SK-N-SH (cell line): ENCODE data around the gene TYR. TPM values are rescaled to one million over a fixed set of nuclear protein-coding genes. Genes with fewer than 3 reads are reported as not detected.
"Not testable (repeated sequence)": the region's sequence is repeated elsewhere in the genome, so short reads cannot be mapped to it uniquely, and the experiment has no call there.

ENCODE experiments used
- CTCF ChIA-PET: fragments of 300-600, 350-600 bp; formaldehyde crosslinking; extraction: SDS; loops from one replicate; lab custom pipeline; 2021; lab: Yijun Ruan, JAX
- POLR2A ChIA-PET: fragments of 350-600 bp; sonication (Branson Sonifier 250); formaldehyde crosslinking; extraction: SDS; loops from one replicate; lab custom pipeline; 2020; ENCODE audit warnings: antibody characterized with exemption, inconsistent platforms; lab: Yijun Ruan, JAX
- DNase-seq: peaks from one replicate; pipeline ENCODE4 v3.0.0; 2012
- H2AFZ ChIP-seq: fragments of 200-600 bp; sonication (generic); 2 replicates; pipeline ENCODE4 v1.8.1; 2016; ENCODE audit warnings: antibody characterized with exemption, mild to moderate bottlenecking, low read depth
- H3F3A ChIP-seq: fragments of 200-600 bp; sonication (generic); replicated peaks from 2 replicates; pipeline ENCODE3; 2016; ENCODE audit warnings: antibody characterized with exemption, mild to moderate bottlenecking; ENCODE audit not compliant: insufficient read depth
- H3K27ac ChIP-seq, 2 experiments: fragments of 200-500 bp in 1 of 2; fragments of 200-600 bp in 1 of 2; sonication (Bioruptor generic) in 1 of 2; sonication (generic), shearing (Covaris generic) in 1 of 2; 2 replicates each; pipeline versions ENCODE4 v1.5.1 to v1.6.1; 2014 to 2016; ENCODE audit warnings: low read depth in 2 of 2, inconsistent platforms in 1 of 2, low read length in 1 of 2, mild to moderate bottlenecking in 1 of 2, mixed read lengths in 1 of 2
- H3K27me3 ChIP-seq: fragments of 200-600 bp; sonication (generic), shearing (Covaris generic); 2 replicates; pipeline ENCODE4 v1.6.1; 2016; ENCODE audit warnings: mixed run types; ENCODE audit not compliant: insufficient read depth
- H3K36me3 ChIP-seq, 2 experiments: fragments of 200-500 bp in 1 of 2; fragments of 200-600 bp in 1 of 2; sonication (Bioruptor generic) in 1 of 2; sonication (generic) in 1 of 2; replicated peaks in 1 of 2; 2 replicates each; pipeline versions ENCODE3 to v1.5.1; 2014 to 2016; ENCODE audit warnings: low read length in 1 of 2, mild to moderate bottlenecking in 1 of 2; ENCODE audit not compliant: insufficient read depth in 2 of 2, control insufficient read depth in 1 of 2
- H3K4me1 ChIP-seq, 2 experiments: fragments of 200-500 bp in 1 of 2; fragments of 200-600 bp in 1 of 2; sonication (Bioruptor generic) in 1 of 2; sonication (generic), shearing (Covaris generic) in 1 of 2; 2 replicates each; pipeline versions ENCODE4 v1.5.1 to v1.6.1; 2014 to 2016; ENCODE audit warnings: low read depth in 1 of 2, low read length in 1 of 2, mixed run types in 1 of 2; ENCODE audit not compliant: insufficient read depth in 2 of 2, control insufficient read depth in 1 of 2
- H3K4me2 ChIP-seq: fragments of 200-600 bp; sonication (generic), shearing (Covaris generic); 2 replicates; pipeline ENCODE4 v1.6.1; 2017; ENCODE audit warnings: mixed run types
- H3K4me3 ChIP-seq, 2 experiments: fragments of 200-500 bp in 1 of 2; fragments of 200-600 bp in 1 of 2; sonication (Bioruptor generic) in 1 of 2; sonication (generic), shearing (Covaris generic) in 1 of 2; 2 replicates each; pipeline versions ENCODE4 v1.5.1 to v1.8.1; 2014 to 2016; ENCODE audit warnings: low read depth in 2 of 2, inconsistent platforms in 1 of 2, low read length in 1 of 2, mild to moderate bottlenecking in 1 of 2, mixed read lengths in 1 of 2, moderate library complexity in 1 of 2
- H3K79me2 ChIP-seq: fragments of 200-600 bp; sonication (generic); 2 replicates; pipeline ENCODE4 v1.8.1; 2017; ENCODE audit warnings: mild to moderate bottlenecking; ENCODE audit not compliant: insufficient read depth
- H3K9ac ChIP-seq: fragments of 200-600 bp; sonication (generic); 2 replicates; pipeline ENCODE4 v1.6.1; 2017; ENCODE audit warnings: mixed run types
- H3K9me2 ChIP-seq: fragments of 200-600 bp; sonication (generic); 2 replicates; pipeline ENCODE4 v1.6.1; 2017; ENCODE audit warnings: mixed run types
- H3K9me3 ChIP-seq: fragments of 200-600 bp; sonication (generic); 2 replicates; pipeline ENCODE4 v1.6.1; 2017; ENCODE audit warnings: mixed run types, mild to moderate bottlenecking, moderate library complexity
- H4K20me1 ChIP-seq: fragments of 200-600 bp; sonication (generic); 2 replicates; pipeline ENCODE4 v1.6.1; 2017; ENCODE audit warnings: mild to moderate bottlenecking, mixed run types; ENCODE audit not compliant: insufficient read depth
- EP300 ChIP-seq, 2 experiments: IDR thresholded peaks; 2 replicates each; pipeline versions ENCODE4 v1.4.0 to v1.6.1; 2012; ENCODE audit warnings: borderline replicate concordance in 1 of 2, low read depth in 1 of 2, low read length in 1 of 2
- FOXJ3 ChIP-seq: sonication (generic); formaldehyde crosslinking; IDR thresholded peaks from 2 replicates; pipeline ENCODE4 v1.5.1; 2020; ENCODE audit warnings: mild to moderate bottlenecking, missing genetic modification reagents
- GABPA ChIP-seq: IDR thresholded peaks from 2 replicates; pipeline ENCODE4 v1.4.0; 2012; ENCODE audit warnings: low read depth, mild to moderate bottlenecking
- IRF3 ChIP-seq: fragments of 150-350 bp; IDR thresholded peaks from 2 replicates; pipeline ENCODE4 v1.6.1; 2016; ENCODE audit warnings: mild to moderate bottlenecking, low read depth, low read length
- NFIC ChIP-seq: IDR thresholded peaks from 2 replicates; pipeline ENCODE4 v1.4.0; 2012; ENCODE audit warnings: borderline replicate concordance
- POLR2AphosphoS5 ChIP-seq: IDR thresholded peaks from 2 replicates; pipeline ENCODE4 v1.6.1; 2012; ENCODE audit warnings: low read depth, low read length
- RAD21 ChIP-seq: IDR thresholded peaks from 2 replicates; pipeline ENCODE4 v1.6.1; 2012; ENCODE audit warnings: mild to moderate bottlenecking, low read length
- RXRA ChIP-seq: IDR thresholded peaks from 2 replicates; pipeline ENCODE4 v1.4.0; 2012; ENCODE audit warnings: low read depth, mild to moderate bottlenecking, borderline replicate concordance
- SIN3A ChIP-seq: IDR thresholded peaks from 2 replicates; pipeline ENCODE4 v1.6.1; 2012; ENCODE audit warnings: low read depth, mild to moderate bottlenecking, low read length, moderate library complexity, borderline replicate concordance
- TAF1 ChIP-seq: IDR thresholded peaks from 2 replicates; pipeline ENCODE4 v1.6.1; 2012; ENCODE audit warnings: low read depth, mild to moderate bottlenecking, low read length, moderate library complexity, borderline replicate concordance
- ZBTB33 ChIP-seq: IDR thresholded peaks from 2 replicates; pipeline ENCODE4 v1.4.0; 2012; ENCODE audit warnings: low read depth, borderline replicate concordance
- WGBS: methylation state at CpG from one replicate; pipeline ENCODE4 v1.1.6; 2017; ENCODE audit warnings: low lambda C conversion rate; 5-methylcytosine and 5-hydroxymethylcytosine counted together
- polyA plus RNA-seq, 3 experiments: library from polyadenylated mRNA; depleted of rRNA; stranded (reverse); fragments of >200 nt; gene quantifications; 2 replicates each; pipeline ENCODE4 v1.2.3, GENCODE V29; 2012
- TF ChIP-seq, protein P1 (sequence below): fragments of 150-350 bp; IDR thresholded peaks from 2 replicates; pipeline ENCODE4 v1.6.1; 2017; ENCODE audit warnings: antibody characterized with exemption, low read length, low read depth, borderline replicate concordance

Gene TYR
- polyA plus RNA-seq, 1 of the 3 experiments (the other 2 are of a cell fraction) = not detected

GRCh38 chr11:89267660-89268302 is 90.1 kb downstream of the TYR start:
- Histone ChIP-seq H4K20me1 (no peaks in the 10 kb centered on the region), H3K36me3 (no peaks in the 10 kb centered on the region), H3K27ac (no peak overlapping the region), H2AFZ (no peak overlapping the region), H3F3A (no peaks in the 10 kb centered on the region), H3K9ac (no peak overlapping the region), H3K4me2 (no peak overlapping the region), H3K79me2 (no peaks in the 10 kb centered on the region), H3K27me3 (no peaks in the 10 kb centered on the region), H3K4me3 (no peak overlapping the region), H3K9me3 (no peaks in the 10 kb centered on the region), H3K4me1 (no peaks in the 10 kb centered on the region)
- no peak for DNase-seq
- POLR2A ChIA-PET = no interaction called here
- 6% methylated on average over 2 of the region's 2 CpGs for WGBS
- CTCF ChIA-PET = no interaction called here
- TF ChIP-seq SIN3A = no peak
- no peak for TF ChIP-seq RXRA
- TF ChIP-seq POLR2AphosphoS5 = no peak
- TF ChIP-seq EP300 (IDR thresholded peaks at IDR 0.05; ENCODE audit: borderline replicate concordance in 1 of 2, low read depth in 1 of 2, low read length in 1 of 2) = no peak
- TF ChIP-seq RAD21 = no peak
- no peak for TF ChIP-seq TAF1
- TF ChIP-seq GABPA = no peak
- TF ChIP-seq IRF3 = no peak
- no peak for TF ChIP-seq ZBTB33
- no peak for TF ChIP-seq FOXJ3 (CRISPR knock-in tag)
- TF ChIP-seq NFIC = no peak
- TF ChIP-seq, protein P1, sequence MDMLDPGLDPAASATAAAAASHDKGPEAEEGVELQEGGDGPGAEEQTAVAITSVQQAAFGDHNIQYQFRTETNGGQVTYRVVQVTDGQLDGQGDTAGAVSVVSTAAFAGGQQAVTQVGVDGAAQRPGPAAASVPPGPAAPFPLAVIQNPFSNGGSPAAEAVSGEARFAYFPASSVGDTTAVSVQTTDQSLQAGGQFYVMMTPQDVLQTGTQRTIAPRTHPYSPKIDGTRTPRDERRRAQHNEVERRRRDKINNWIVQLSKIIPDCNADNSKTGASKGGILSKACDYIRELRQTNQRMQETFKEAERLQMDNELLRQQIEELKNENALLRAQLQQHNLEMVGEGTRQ = no peak
- TF ChIP-seq, all 33 proteins: peak for 0
- no peaks in the 10 kb centered on the region for H3K9me2 ChIP-seq

DNA sequence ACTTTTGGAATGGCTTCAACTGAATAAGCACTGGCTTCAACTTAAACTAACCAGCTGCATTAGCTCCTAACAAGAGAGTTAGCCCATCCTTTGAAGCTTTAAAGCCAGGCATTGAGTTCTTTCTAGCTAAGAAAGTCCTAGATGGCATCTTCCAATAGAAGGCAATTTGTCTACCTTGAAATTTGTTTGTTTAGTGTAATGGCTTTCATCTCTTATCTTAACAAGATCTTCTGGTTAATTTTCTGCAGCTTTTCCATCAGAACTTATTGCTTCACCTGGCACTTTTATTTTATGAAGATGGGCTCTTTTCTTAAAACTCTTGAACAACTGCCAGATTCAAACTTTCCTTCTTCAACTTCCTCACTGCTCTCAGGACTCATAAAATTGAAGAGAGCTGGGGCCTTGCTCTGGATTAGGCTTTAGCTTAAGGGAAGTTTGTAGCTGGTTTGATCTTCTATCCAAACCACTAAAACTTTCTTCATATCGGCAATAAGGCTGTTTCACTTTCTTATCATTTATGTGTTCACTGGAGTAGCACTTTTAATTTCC is 94.9 kb downstream of the TYR start:
- H3K27me3 ChIP-seq, H4K20me1 ChIP-seq, H3K4me2 ChIP-seq, H2AFZ ChIP-seq, POLR2A ChIA-PET, H3K9me2 ChIP-seq, H3K9ac ChIP-seq, H3K36me3 ChIP-seq, H3K9me3 ChIP-seq, DNase-seq, H3K4me3 ChIP-seq, H3K4me1 ChIP-seq, H3F3A ChIP-seq, H3K27ac ChIP-seq, CTCF ChIA-PET, H3K79me2 ChIP-seq: not testable (repeated sequence)
- WGBS = 63% methylated on average over 1 of the region's 1 CpG

GRCh38 chr11:89273220-89273619 is 95.5 kb downstream of the TYR start:
- H2AFZ ChIP-seq, DNase-seq, H3K79me2 ChIP-seq, CTCF ChIA-PET, H3K4me1 ChIP-seq, POLR2A ChIA-PET, H3K4me2 ChIP-seq, H3F3A ChIP-seq, H3K9ac ChIP-seq, H3K9me3 ChIP-seq, H4K20me1 ChIP-seq, H3K36me3 ChIP-seq, H3K4me3 ChIP-seq, H3K9me2 ChIP-seq, H3K27ac ChIP-seq, H3K27me3 ChIP-seq: not testable (repeated sequence)
- 20% methylated on average over 2 of the region's 2 CpGs for WGBS
